Epithelial cell of proximal tubule (primary cell): ENCODE data around the gene KCNQ1OT1. TPM values are rescaled to one million over a fixed set of nuclear protein-coding genes. Genes with fewer than 3 reads are reported as not detected.

ENCODE experiments used
- DNase-seq: peaks from one replicate; pipeline ENCODE4 v3.0.0-alpha.2; 2011; ENCODE audit warnings: low read depth
- H3K4me3 ChIP-seq: 2 replicates; pipeline ENCODE4 v1.5.1; 2011; ENCODE audit warnings: low read depth, mild to moderate bottlenecking, low read length
- CTCF ChIP-seq: conservative IDR thresholded peaks from 2 replicates; pipeline ENCODE4 v1.5.1; 2012; ENCODE audit warnings: low read depth, mild to moderate bottlenecking, low read length
- total RNA-seq: library from RNA; depleted of rRNA; stranded (reverse); fragments of >200 nt; gene quantifications from 2 replicates; pipeline ENCODE4 v1.2.3, GENCODE V29; 2015

KCNQ1OT1 gene
- total RNA-seq, 1 donor from 2014 or later = 0.63 TPM

- no peak for TF ChIP-seq CTCF
Measured at GRCh38 chr11:2717561-2718325, 17.9 kb upstream of the KCNQ1OT1 start.

GRCh38 chr11:2716376-2717095 lies 16.7 kb upstream of the KCNQ1OT1 start:
- no peak overlapping the region for H3K4me3 ChIP-seq
- no peak for DNase-seq
- no peak for TF ChIP-seq CTCF

More at GRCh38 chr11:2717561-2718325, 17.9 kb upstream of the KCNQ1OT1 start:
- DNase-seq = no peak
- H3K4me3 ChIP-seq = no peak overlapping the region

GRCh38 chr11:2715716-2716350 lies 16.0 kb upstream of the KCNQ1OT1 start:
- no peak overlapping the region for H3K4me3 ChIP-seq
- no peak for TF ChIP-seq CTCF
- DNase-seq = no peak

GRCh38 chr11:2714871-2715270 lies 15.1 kb upstream of the KCNQ1OT1 start:
- TF ChIP-seq CTCF = no peak
- no peak for DNase-seq
- no peak overlapping the region for H3K4me3 ChIP-seq

- no peak overlapping the region for H3K4me3 ChIP-seq
- TF ChIP-seq CTCF = no peak
- DNase-seq = no peak
Measured at GRCh38 chr11:2714463-2714800, 14.6 kb upstream of the KCNQ1OT1 start.

DNA sequence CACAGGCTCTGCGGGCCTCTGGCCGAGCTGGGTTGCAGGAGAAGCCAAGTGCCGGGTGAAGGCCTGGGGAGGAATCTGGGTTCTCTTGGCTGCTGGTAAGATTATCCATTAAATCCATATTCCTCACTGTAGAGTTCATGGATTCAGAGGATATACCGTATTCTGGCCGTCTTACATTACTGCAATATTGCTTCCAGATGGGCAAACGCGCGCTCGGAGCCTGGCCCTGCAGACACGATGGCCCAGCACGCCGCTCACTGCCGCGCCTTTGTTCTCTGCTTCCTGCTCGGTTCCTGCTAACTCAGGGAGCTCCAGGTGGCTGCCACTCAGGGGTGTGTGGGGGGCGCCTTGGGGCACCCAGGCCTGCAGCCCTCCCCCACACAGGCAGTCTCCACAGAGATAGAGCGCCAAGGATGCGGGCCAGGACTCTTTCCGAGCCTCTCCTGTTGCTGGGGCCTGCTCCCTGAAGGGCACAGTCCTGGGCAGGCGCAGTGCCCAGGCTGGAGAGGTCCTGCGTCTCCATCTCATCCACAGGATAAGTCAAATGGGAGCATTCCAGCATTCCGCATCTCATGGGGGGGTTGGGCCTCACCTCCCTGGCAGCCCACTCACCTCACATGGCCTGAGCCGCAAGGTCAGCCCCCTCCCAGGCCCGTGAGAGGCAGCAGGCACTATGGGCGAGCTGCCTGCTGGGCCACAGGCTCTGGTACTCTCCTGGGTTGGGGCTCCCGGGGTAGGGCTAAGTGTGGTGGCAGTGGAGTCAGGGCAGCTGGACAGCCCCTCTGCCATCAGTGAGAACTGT lies 14.1 kb upstream of the KCNQ1OT1 start:
- no peak for DNase-seq
- TF ChIP-seq CTCF = no peak
- no peak overlapping the region for H3K4me3 ChIP-seq
